AG04450 (cell line): ENCODE results near the gene AGXT2. TPM values are rescaled to one million over a fixed set of nuclear protein-coding genes. Genes with fewer than 3 reads are reported as not detected.

Experiments used
- polyA plus RNA-seq: library from polyadenylated mRNA; depleted of rRNA; stranded (reverse); fragments of >200 nt; gene quantifications from 2 replicates; pipeline ENCODE4 v1.2.3, GENCODE V29; 2011; rRNA removed

The AGXT2 gene
- polyA plus RNA-seq, 1 experiment, result not detected

Other genes with a start within 250 kb of the AGXT2 start
- 0.16 and 0.21 TPM in 2 replicates for gene TTC23L, start 208.8 kb downstream of the AGXT2 start, polyA plus RNA-seq
- 34.5 and 40.9 TPM in 2 replicates for gene RAD1, start 132.4 kb downstream of the AGXT2 start, polyA plus RNA-seq
- gene BRIX1, start 132.2 kb downstream of the AGXT2 start, polyA plus RNA-seq, result 34.3 and 49.2 TPM in 2 replicates
- 23.9 and 40.7 TPM in 2 replicates for gene DNAJC21, start 118.4 kb downstream of the AGXT2 start, polyA plus RNA-seq
- gene PRLR, start 182.5 kb upstream of the AGXT2 start, polyA plus RNA-seq, result 0.01 TPM in 1 of 2 replicates, not detected in the other